ENCODE results near the gene GCN1.
"Not testable (repeated sequence)": the region's sequence is repeated elsewhere in the genome, so short reads cannot be mapped to it uniquely, and the experiment has no call there.

The GCN1 gene

GRCh38 chr12:120211243-120211903, 16.9 kb upstream of the GCN1 start:
- no peak overlapping the region for H3K4me3 ChIP-seq (ENCODE audit: low read depth, low read length)
- TF ChIP-seq MYC (IDR thresholded peaks at IDR 0.05; ENCODE audit: low read depth, low read length) (no peak), POLR2A (IDR thresholded peaks at IDR 0.05; ENCODE audit: extremely low read depth, insufficient read length) (no peak), CTCF (IDR thresholded peaks at IDR 0.05; ENCODE audit: low read depth, low read length) (no peak), MAX (IDR thresholded peaks at IDR 0.05; ENCODE audit: low read depth, low read length) (no peak)
- no peak for DNase-seq (ENCODE audit: low read depth)

GRCh38 chr12:120209851-120210250, 15.3 kb upstream of the GCN1 start:
- no peak overlapping the region for H3K4me3 ChIP-seq (ENCODE audit: low read depth, low read length)
- no peak for TF ChIP-seq CTCF (IDR thresholded peaks at IDR 0.05; ENCODE audit: low read depth, low read length)
- TF ChIP-seq MYC (IDR thresholded peaks at IDR 0.05; ENCODE audit: low read depth, low read length) = no peak
- TF ChIP-seq POLR2A (IDR thresholded peaks at IDR 0.05; ENCODE audit: extremely low read depth, insufficient read length) = no peak
- no peak for TF ChIP-seq MAX (IDR thresholded peaks at IDR 0.05; ENCODE audit: low read depth, low read length)
- DNase-seq (ENCODE audit: low read depth) = no peak

GRCh38 chr12:120207227-120207626, 12.7 kb upstream of the GCN1 start:
- H3K4me3 ChIP-seq (ENCODE audit: low read depth, low read length) = no peak overlapping the region
- TF ChIP-seq CTCF (IDR thresholded peaks at IDR 0.05; ENCODE audit: low read depth, low read length) (no peak), MYC (IDR thresholded peaks at IDR 0.05; ENCODE audit: low read depth, low read length) (no peak), MAX (IDR thresholded peaks at IDR 0.05; ENCODE audit: low read depth, low read length) (no peak), POLR2A (IDR thresholded peaks at IDR 0.05; ENCODE audit: extremely low read depth, insufficient read length) (no peak)
- no peak for DNase-seq (ENCODE audit: low read depth)

GRCh38 chr12:120206781-120207180, 12.3 kb upstream of the GCN1 start:
- DNase-seq (ENCODE audit: low read depth) = not testable (repeated sequence)

GRCh38 chr12:120206228-120206627, 11.7 kb upstream of the GCN1 start:
- no peak for TF ChIP-seq POLR2A (IDR thresholded peaks at IDR 0.05; ENCODE audit: extremely low read depth, insufficient read length)
- no peak for TF ChIP-seq CTCF (IDR thresholded peaks at IDR 0.05; ENCODE audit: low read depth, low read length)
- no peak for TF ChIP-seq MYC (IDR thresholded peaks at IDR 0.05; ENCODE audit: low read depth, low read length)
- no peak for TF ChIP-seq MAX (IDR thresholded peaks at IDR 0.05; ENCODE audit: low read depth, low read length)
- no peak overlapping the region for H3K4me3 ChIP-seq (ENCODE audit: low read depth, low read length)
- no peak for DNase-seq (ENCODE audit: low read depth)

More at GRCh38 chr12:120206781-120207180, 12.3 kb upstream of the GCN1 start:
- not testable (repeated sequence) for H3K4me3 ChIP-seq (ENCODE audit: low read depth, low read length)

- no peak for DNase-seq (ENCODE audit: low read depth)
- no peak for TF ChIP-seq CTCF (IDR thresholded peaks at IDR 0.05; ENCODE audit: low read depth, low read length)
- no peak overlapping the region for H3K4me3 ChIP-seq (ENCODE audit: low read depth, low read length)
Observed at GRCh38 chr12:120204171-120204570, 9.7 kb upstream of the GCN1 start.

All from NB4 (cell line).